Natural killer cell (primary cell): ENCODE measurements around the gene IGFL3. TPM values are rescaled to one million over a fixed set of nuclear protein-coding genes. Genes with fewer than 3 reads are reported as not detected.

ENCODE experiments used
- ATAC-seq, 3 donors: fragments of 150-1000 bp in 2 of 3; fragments of 200-7000 bp in 1 of 3; cut with Tn5 transposase; 1 replicate in 1 of 3; 2 replicates in 2 of 3; pipeline ENCODE4 v1.10.0; 2021; ENCODE audit warnings: mild to moderate bottlenecking in 2 of 3, moderate library complexity in 2 of 3
- DNase-seq, 2 donors: peaks; one replicate each; pipeline versions ENCODE4 v3.0.0 to v3.0.0-alpha.2; 2013 to 2021; ENCODE audit warnings: mixed read lengths in 1 of 2
- H3K27ac ChIP-seq: one replicate; pipeline ENCODE4 v1.5.1; 2013; ENCODE audit warnings: mild to moderate bottlenecking, low read length
- H3K27me3 ChIP-seq: one replicate; pipeline ENCODE4 v1.6.1; 2013; ENCODE audit warnings: low read length; ENCODE audit not compliant: control insufficient read depth, insufficient read depth
- H3K36me3 ChIP-seq: one replicate; pipeline ENCODE4 v1.6.1; 2013; ENCODE audit warnings: low read length; ENCODE audit not compliant: control insufficient read depth, insufficient read depth
- H3K4me1 ChIP-seq: one replicate; pipeline ENCODE4 v1.6.1; 2013; ENCODE audit warnings: low read length; ENCODE audit not compliant: control insufficient read depth, insufficient read depth
- H3K4me3 ChIP-seq: one replicate; pipeline ENCODE4 v1.5.1; 2013; ENCODE audit warnings: low read length
- H3K9me3 ChIP-seq: one replicate; pipeline ENCODE4 v1.6.1; 2013; ENCODE audit warnings: low read length; ENCODE audit not compliant: control insufficient read depth, insufficient read depth
- H3K27ac Mint-ChIP-seq, 2 donors: one replicate each; pipeline ENCODE4 v1.8.0; 2022; ENCODE audit warnings: mild to moderate bottlenecking in 2 of 2, mixed read lengths in 2 of 2, moderate library complexity in 1 of 2
- H3K27me3 Mint-ChIP-seq, 2 donors: one replicate each; pipeline ENCODE4 v1.8.0; 2022; ENCODE audit warnings: low read depth in 2 of 2, mixed read lengths in 2 of 2
- H3K36me3 Mint-ChIP-seq: one replicate; pipeline ENCODE4 v1.8.0; 2022; ENCODE audit warnings: mixed read lengths
- H3K4me1 Mint-ChIP-seq, 2 donors: one replicate each; pipeline ENCODE4 v1.8.0; 2022; ENCODE audit warnings: mixed read lengths in 2 of 2
- H3K4me3 Mint-ChIP-seq: one replicate; pipeline ENCODE4 v1.8.0; 2022; ENCODE audit warnings: mild to moderate bottlenecking, moderate library complexity, mixed read lengths
- H3K9me3 Mint-ChIP-seq, 2 donors: one replicate each; pipeline ENCODE4 v1.8.0; 2022; ENCODE audit warnings: mixed read lengths in 2 of 2
- CTCF ChIP-seq: fragments of 200-600 bp; IDR thresholded peaks from one replicate; pipeline ENCODE4 v1.8.0; 2022; ENCODE audit warnings: antibody characterized with exemption
- WGBS: methylation state at CpG from one replicate; pipeline ENCODE4 v1.1.7; 2013; ENCODE audit warnings: missing lambda C conversion rate; ENCODE audit not compliant: insufficient coverage; 5-methylcytosine and 5-hydroxymethylcytosine counted together
- intact Hi-C: fragments of 100-400 bp; cut with micrococcal nuclease; formaldehyde crosslinking; loops from one replicate; pipeline ENCODE4 v1.14.2; 2022
- total RNA-seq, 4 donors: library from RNA; stranded (reverse); fragments of 120-200 nt in 1 of 4; gene quantifications; one replicate each; pipeline versions ENCODE4 v1.2.3 to v1.2.4, GENCODE V29; 2013 to 2022

The IGFL3 gene
- total RNA-seq, 3 donors from 2014 or later (not counting 1 experiment from before 2014, with no cell fraction given), result not detected

- H3K27me3 Mint-ChIP-seq, result peaks cover 19 to 57% of the 10 kb centered on the region in 2 donors
- Histone ChIP-seq H3K36me3 (no peaks in the 10 kb centered on the region), H3K9me3 (no peaks in the 10 kb centered on the region), H3K27ac (no peak overlapping the region), H3K4me1 (no peaks in the 10 kb centered on the region), H3K27me3 (peaks cover 2% of the 10 kb centered on the region), H3K4me3 (no peak overlapping the region)
- no peak for ATAC-seq
- H3K27ac Mint-ChIP-seq, result no peak overlapping the region
- H3K4me1 Mint-ChIP-seq, result no peaks in the 10 kb centered on the region
- no peaks in the 10 kb centered on the region for H3K36me3 Mint-ChIP-seq
- no peak for TF ChIP-seq CTCF
- no peaks in the 10 kb centered on the region for H3K9me3 Mint-ChIP-seq
- WGBS, result 25% methylated on average over 1 of the region's 4 CpGs
- no peak overlapping the region for H3K4me3 Mint-ChIP-seq
- DNase-seq, result no peak
- intact Hi-C loops, result no loop called here
Observed at GRCh38 chr19:46142294-46142693, 17.8 kb upstream of the IGFL3 start.

GRCh38 chr19:46141421-46141820 is 16.9 kb upstream of the IGFL3 start:
- no peak overlapping the region for H3K4me3 Mint-ChIP-seq
- TF ChIP-seq CTCF, result no peak
- Histone ChIP-seq H3K4me3 (no peak overlapping the region), H3K4me1 (no peaks in the 10 kb centered on the region), H3K27ac (no peak overlapping the region), H3K9me3 (no peaks in the 10 kb centered on the region), H3K27me3 (peaks cover 2% of the 10 kb centered on the region), H3K36me3 (no peaks in the 10 kb centered on the region)
- DNase-seq (no peak), ATAC-seq (no peak)
- intact Hi-C loops, result no loop called here
- WGBS, result 33% methylated on average over 1 of the region's 1 CpG
- H3K27ac Mint-ChIP-seq, result no peak overlapping the region
- no peaks in the 10 kb centered on the region for H3K9me3 Mint-ChIP-seq
- peaks cover 23 to 54% of the 10 kb centered on the region in 2 donors for H3K27me3 Mint-ChIP-seq
- H3K36me3 Mint-ChIP-seq, result no peaks in the 10 kb centered on the region
- no peaks in the 10 kb centered on the region for H3K4me1 Mint-ChIP-seq

GRCh38 chr19:46137915-46138473 is 13.5 kb upstream of the IGFL3 start:
- 72% methylated on average over 4 of the region's 4 CpGs for WGBS
- Mint-ChIP-seq H3K4me1 (no peaks in the 10 kb centered on the region), H3K9me3 (no peaks in the 10 kb centered on the region), H3K36me3 (no peaks in the 10 kb centered on the region), H3K4me3 (no peak overlapping the region), H3K27ac (no peak overlapping the region), H3K27me3 (peaks cover 21 to 60% of the 10 kb centered on the region in 2 donors)
- intact Hi-C loops, result no loop called here
- H3K27me3 ChIP-seq, result no peaks in the 10 kb centered on the region
- H3K27ac ChIP-seq, result no peak overlapping the region
- ATAC-seq (no peak), DNase-seq (no peak)
- TF ChIP-seq CTCF, result no peak
- H3K4me1 ChIP-seq, result no peaks in the 10 kb centered on the region
- no peaks in the 10 kb centered on the region for H3K9me3 ChIP-seq
- no peaks in the 10 kb centered on the region for H3K36me3 ChIP-seq
- no peak overlapping the region for H3K4me3 ChIP-seq

- Histone ChIP-seq H3K4me3 (no peak overlapping the region), H3K4me1 (no peaks in the 10 kb centered on the region), H3K27me3 (no peaks in the 10 kb centered on the region), H3K27ac (no peak overlapping the region), H3K36me3 (no peaks in the 10 kb centered on the region), H3K9me3 (no peaks in the 10 kb centered on the region)
- H3K9me3 Mint-ChIP-seq, result no peaks in the 10 kb centered on the region
- ATAC-seq, result no peak
- no peak overlapping the region for H3K27ac Mint-ChIP-seq
- no peak for DNase-seq
- no peaks in the 10 kb centered on the region for H3K36me3 Mint-ChIP-seq
- no peak for TF ChIP-seq CTCF
- H3K4me3 Mint-ChIP-seq, result no peak overlapping the region
- intact Hi-C loops, result no loop called here
- no peaks in the 10 kb centered on the region for H3K4me1 Mint-ChIP-seq
- H3K27me3 Mint-ChIP-seq, result peaks cover 26 to 66% of the 10 kb centered on the region in 2 donors
Observed at GRCh38 chr19:46134527-46134926, 10.0 kb upstream of the IGFL3 start.
